Skin epidermis (tissue), 12 donors: Measurements from ENCODE around the gene RPAP3.

ENCODE experiments used
- H3K27ac ChIP-seq, 21 experiments: fragments of 200-600 bp; sonication (generic) in 11 of 21; one replicate each; pipeline ENCODE4 v1.5.0; 2020; ENCODE audit warnings: mild to moderate bottlenecking in 3 of 21, inconsistent platforms in 2 of 21, moderate library complexity in 2 of 21
- H3K4me3 ChIP-seq, 7 experiments: fragments of 200-600 bp; sonication (generic) in 2 of 7; one replicate each; pipeline ENCODE4 v1.5.0; 2020; ENCODE audit warnings: inconsistent platforms in 2 of 7, mild to moderate bottlenecking in 2 of 7, moderate library complexity in 1 of 7

The RPAP3 gene

GRCh38 chr12:47725091-47725772 is 19.4 kb upstream of the RPAP3 start, which contains the start of gene ENDOU:
Gene ENDOU (minus strand): TSS chr12:47725490. CDS start chr12:47725413, 77 bp downstream.
- peak within 1 kb of the TSS in 17 of 21 experiments; percentile 2 to 75 (median 46) for H3K27ac ChIP-seq
- H3K4me3 ChIP-seq = peak within 1 kb of the TSS in 2 of 7 experiments; percentile 5 to 21

- H3K4me3 ChIP-seq = no peak overlapping the region
Observed at GRCh38 chr12:47722941-47723631, 17.3 kb upstream of the RPAP3 start.

GRCh38 chr12:47722136-47722834 is 16.5 kb upstream of the RPAP3 start:
- peak overlapping the region in 4 of 21 experiments; percentile 6 to 61 (median 33) for H3K27ac ChIP-seq
- no peak overlapping the region for H3K4me3 ChIP-seq

More at GRCh38 chr12:47722941-47723631, 17.3 kb upstream of the RPAP3 start:
- peak overlapping the region in 6 of 21 experiments; percentile 6 to 61 (median 20) for H3K27ac ChIP-seq

GRCh38 chr12:47721431-47721973 is 15.7 kb upstream of the RPAP3 start:
- H3K4me3 ChIP-seq = no peak overlapping the region
- no peak overlapping the region for H3K27ac ChIP-seq

- Histone ChIP-seq H3K4me3 (no peak overlapping the region), H3K27ac (peak overlapping the region in 6 of 21 experiments; percentile 65 to 92 (median 76))
Observed at GRCh38 chr12:47718531-47718930, 12.7 kb upstream of the RPAP3 start.

GRCh38 chr12:47717443-47718193 is 11.8 kb upstream of the RPAP3 start:
- Histone ChIP-seq H3K27ac (peak overlapping the region in 18 of 21 experiments; percentile 6 to 92 (median 66)), H3K4me3 (no peak overlapping the region)

GRCh38 chr12:47717046-47717442 is 11.2 kb upstream of the RPAP3 start:
- Histone ChIP-seq H3K27ac (peak overlapping the region in 13 of 21 experiments; percentile 4 to 92 (median 48)), H3K4me3 (no peak overlapping the region)

- H3K4me3 ChIP-seq = peak overlapping the region in 1 of 7 experiments; percentile 1
- H3K27ac ChIP-seq = peak overlapping the region in 5 of 21 experiments; percentile 40 to 89 (median 46)
Observed at GRCh38 chr12:47715877-47716548, 10.2 kb upstream of the RPAP3 start.

GRCh38 chr12:47715393-47715876 is 9.6 kb upstream of the RPAP3 start:
- peak overlapping the region in 4 of 21 experiments; percentile 24 to 86 (median 43) for H3K27ac ChIP-seq
- H3K4me3 ChIP-seq = peak overlapping the region in 1 of 7 experiments; percentile 1

GRCh38 chr12:47714826-47715386 is 9.1 kb upstream of the RPAP3 start:
- H3K4me3 ChIP-seq = no peak overlapping the region
- H3K27ac ChIP-seq = peak overlapping the region in 2 of 21 experiments; percentile 24 to 26

GRCh38 chr12:47712171-47712570 is 6.3 kb upstream of the RPAP3 start:
- H3K4me3 ChIP-seq = no peak overlapping the region
- H3K27ac ChIP-seq = no peak overlapping the region

GRCh38 chr12:47711448-47711847 is 5.6 kb upstream of the RPAP3 start:
- H3K4me3 ChIP-seq = no peak overlapping the region
- no peak overlapping the region for H3K27ac ChIP-seq

GRCh38 chr12:47710278-47710677 is 4.4 kb upstream of the RPAP3 start:
- Histone ChIP-seq H3K4me3 (no peak overlapping the region), H3K27ac (no peak overlapping the region)

- Histone ChIP-seq H3K4me3 (no peak overlapping the region), H3K27ac (no peak overlapping the region)
Observed at GRCh38 chr12:47709671-47710070, 3.8 kb upstream of the RPAP3 start.

GRCh38 chr12:47709237-47709636 is 3.4 kb upstream of the RPAP3 start:
- no peak overlapping the region for H3K4me3 ChIP-seq

GRCh38 chr12:47707905-47708543 is 2.2 kb upstream of the RPAP3 start:
- Histone ChIP-seq H3K27ac (peak overlapping the region in 2 of 21 experiments; percentile 32 to 95), H3K4me3 (no peak overlapping the region)

More at GRCh38 chr12:47709237-47709636, 3.4 kb upstream of the RPAP3 start:
- no peak overlapping the region for H3K27ac ChIP-seq

- peak overlapping the region in 3 of 21 experiments; percentile 89 to 95 (median 92) for H3K27ac ChIP-seq
- no peak overlapping the region for H3K4me3 ChIP-seq
Observed at GRCh38 chr12:47707355-47707754, 1.5 kb upstream of the RPAP3 start.

GRCh38 chr12:47705229-47705565 is 633 bp downstream of the RPAP3 start:
- peak overlapping the region; percentile 90 to 99 (median 97) for H3K4me3 ChIP-seq
- peak overlapping the region in 20 of 21 experiments; percentile 77 to 96 (median 92) for H3K27ac ChIP-seq
